ENCODE data around the gene APLN. TPM values are rescaled to one million over a fixed set of nuclear protein-coding genes. Genes with fewer than 3 reads are reported as not detected.

Gene APLN
- total and polyA plus RNA-seq, 9 of the 15 experiments (the other 6 are each of a cell fraction or from before 2014, with no cell fraction given): 0.04 to 0.06 TPM; not detected in 7

- ChIA-PET POLR2A (no interaction called here), CTCF (ENCODE audit: low intra/inter-chr PET ratio) (no interaction called here)
- Histone ChIP-seq H3K79me2 (ENCODE audit: control insufficient read depth, insufficient read depth, low read length) (no peaks in the 10 kb centered on the region), H3K4me1 (replicated peaks in 1 of 2; ENCODE audit: control insufficient read depth in 2 of 2, insufficient read depth in 2 of 2, low read length in 2 of 2) (peaks cover 5 to 14% of the 10 kb centered on the region in 2 experiments), H3K4me3 (no peak overlapping the region), H3K9me3 (replicated peaks; ENCODE audit: control insufficient read depth, insufficient read depth, low read depth, low read length) (no peaks in the 10 kb centered on the region), H3K4me2 (ENCODE audit: insufficient read depth, low read length) (no peak overlapping the region), H3K9ac (ENCODE audit: insufficient read depth in 1 of 2, low read depth in 2 of 2, low read length in 2 of 2) (no peak overlapping the region), H3K36me3 (ENCODE audit: control insufficient read depth, insufficient read depth, low read length) (no peaks in the 10 kb centered on the region), H3K9me1 (ENCODE audit: control insufficient read depth, insufficient read depth, low read length) (no peaks in the 10 kb centered on the region), H3K27ac (ENCODE audit: extremely low read depth, low read depth, low read length) (no peak overlapping the region), H3K27me3 (ENCODE audit: control insufficient read depth in 2 of 2, insufficient read depth in 2 of 2, low read length in 2 of 2) (peaks cover 0 to 14% of the 10 kb centered on the region in 2 experiments; a peak in 2 of 5 replicates), H2AFZ (ENCODE audit: low read depth, low read length) (no peak overlapping the region), H4K20me1 (replicated peaks; ENCODE audit: control insufficient read depth, insufficient read depth, low read length) (no peaks in the 10 kb centered on the region)
- DNase-seq (ENCODE audit: extremely low read depth in 1 of 4, low spot score in 3 of 4) (no peak), FAIRE-seq (no peak), ATAC-seq (no peak)
- in situ Hi-C loops (cut with MboI): no loop called here
- no TSS peak for BruUV-seq (replicated peaks)
- WGBS (ENCODE audit: insufficient coverage, low coverage, missing lambda C conversion rate): 3% methylated on average over 3 of the region's 3 CpGs
- intact Hi-C loops (cut with micrococcal nuclease): no loop called here
- TF ChIP-seq ZNF282 (CRISPR knock-in tag; IDR thresholded peaks at IDR 0.05) (no peak), CXXC5 (CRISPR knock-in tag; IDR thresholded peaks at IDR 0.05) (no peak), CHD2 (IDR thresholded peaks at IDR 0.05; ENCODE audit: low read depth, low read length) (no peak), ZNF398 (CRISPR knock-in tag; IDR thresholded peaks at IDR 0.05) (no peak), NONO (IDR thresholded peaks at IDR 0.05; ENCODE audit: low read depth in 2 of 2, low read length in 1 of 2) (no peak), MEIS2 (IDR thresholded peaks at IDR 0.05; ENCODE audit: partially characterized antibody) (no peak), YBX1 (IDR thresholded peaks at IDR 0.05) (no peak), ZNF175 (CRISPR knock-in tag; IDR thresholded peaks at IDR 0.05; ENCODE audit: low read depth) (no peak), ZNF431 (CRISPR knock-in tag; IDR thresholded peaks at IDR 0.05) (no peak), DLX4 (CRISPR knock-in tag; IDR thresholded peaks at IDR 0.05) (no peak), HNRNPUL1 (IDR thresholded peaks at IDR 0.05; ENCODE audit: low read length) (no peak)
Measured at GRCh38 chrX:129641469-129641868, 13.3 kb downstream of the APLN start.
